Chondrocyte (in vitro differentiated cells): ENCODE data around the gene IL17B. TPM values are rescaled to one million over a fixed set of nuclear protein-coding genes. Genes with fewer than 3 reads are reported as not detected.

Experiments
- DNase-seq: peaks from one replicate; pipeline ENCODE4 v3.0.0; 2021; ENCODE audit warnings: mixed read lengths, low spot score
- H3K27ac Mint-ChIP-seq: one replicate; pipeline ENCODE4 v1.8.0; 2021; ENCODE audit warnings: mild to moderate bottlenecking, moderate library complexity, mixed read lengths; ENCODE audit not compliant: unreplicated experiment
- H3K27me3 Mint-ChIP-seq: 2 replicates; pipeline ENCODE4 v1.8.0; 2021; ENCODE audit warnings: low read depth, mixed read lengths
- H3K36me3 Mint-ChIP-seq: 2 replicates; pipeline ENCODE4 v1.8.0; 2021; ENCODE audit warnings: low read depth, mixed read lengths
- H3K4me1 Mint-ChIP-seq: 2 replicates; pipeline ENCODE4 v1.8.0; 2021; ENCODE audit warnings: low read depth, mild to moderate bottlenecking, mixed read lengths
- H3K4me3 Mint-ChIP-seq: one replicate; pipeline ENCODE4 v1.8.0; 2021; ENCODE audit warnings: mild to moderate bottlenecking, moderate library complexity, mixed read lengths; ENCODE audit not compliant: unreplicated experiment
- H3K9me3 Mint-ChIP-seq: 2 replicates; pipeline ENCODE4 v1.8.0; 2021; ENCODE audit warnings: low read depth, mixed read lengths
- CTCF ChIP-seq: fragments of 200-600 bp; sonication (generic); IDR thresholded peaks from 2 replicates; pipeline ENCODE4 v1.5.0; 2021; ENCODE audit warnings: antibody characterized with exemption, mild to moderate bottlenecking, moderate library complexity
- total RNA-seq: library from RNA; stranded (reverse); gene quantifications from 3 replicates; pipeline ENCODE4 v1.2.1, GENCODE V29; 2021

The IL17B gene
- total RNA-seq, 1 donor from 2014 or later, result 4.6 TPM

GRCh38 chr5:149357370-149358293 lies 21.5 kb downstream of the IL17B start, which contains the start of gene PCYOX1L:
TSS of gene PCYOX1L (plus strand) at chr5:149358046. CDS start at chr5:149358069, 23 bp downstream.
- no peaks in the 10 kb centered on the region for H3K27me3 Mint-ChIP-seq

GRCh38 chr5:149356391-149356790 lies 22.7 kb downstream of the IL17B start:
- TF ChIP-seq CTCF, result no peak
- no peaks in the 10 kb centered on the region for H3K9me3 Mint-ChIP-seq
- H3K4me1 Mint-ChIP-seq, result peaks cover 12% of the 10 kb centered on the region
- no peak overlapping the region for H3K4me3 Mint-ChIP-seq
- H3K27me3 Mint-ChIP-seq, result no peaks in the 10 kb centered on the region
- H3K36me3 Mint-ChIP-seq, result peaks cover 19% of the 10 kb centered on the region
- no peak overlapping the region for H3K27ac Mint-ChIP-seq
- DNase-seq, result no peak

More at GRCh38 chr5:149357370-149358293, 21.5 kb downstream of the IL17B start, which contains the start of gene PCYOX1L:
- peaks cover 11% of the 10 kb centered on the region for H3K36me3 Mint-ChIP-seq
- peak within 1 kb of the TSS; percentile 86 for H3K4me3 Mint-ChIP-seq
- TF ChIP-seq CTCF, result no peak
- H3K9me3 Mint-ChIP-seq, result no peaks in the 10 kb centered on the region
- DNase-seq, result peak; percentile 97
- H3K27ac Mint-ChIP-seq, result peak within 1 kb of the TSS; percentile 74
- H3K4me1 Mint-ChIP-seq, result peaks cover 12% of the 10 kb centered on the region

GRCh38 chr5:149355688-149356087 lies 23.4 kb downstream of the IL17B start:
- Mint-ChIP-seq H3K27me3 (no peaks in the 10 kb centered on the region), H3K4me3 (no peak overlapping the region), H3K4me1 (peaks cover 12% of the 10 kb centered on the region), H3K27ac (peak overlapping the region; percentile 29), H3K9me3 (no peaks in the 10 kb centered on the region), H3K36me3 (peaks cover 23% of the 10 kb centered on the region)
- no peak for DNase-seq
- no peak for TF ChIP-seq CTCF

GRCh38 chr5:149353911-149354310 lies 25.2 kb downstream of the IL17B start:
- DNase-seq, result no peak
- TF ChIP-seq CTCF, result no peak
- H3K27me3 Mint-ChIP-seq, result no peaks in the 10 kb centered on the region
- H3K36me3 Mint-ChIP-seq, result peaks cover 37% of the 10 kb centered on the region
- no peak overlapping the region for H3K4me3 Mint-ChIP-seq
- peaks cover 16% of the 10 kb centered on the region for H3K4me1 Mint-ChIP-seq
- H3K27ac Mint-ChIP-seq, result no peak overlapping the region
- no peaks in the 10 kb centered on the region for H3K9me3 Mint-ChIP-seq

GRCh38 chr5:149352169-149352568 lies 26.9 kb downstream of the IL17B start:
- H3K27ac Mint-ChIP-seq, result no peak overlapping the region
- H3K27me3 Mint-ChIP-seq, result no peaks in the 10 kb centered on the region
- peaks cover 18% of the 10 kb centered on the region for H3K4me1 Mint-ChIP-seq
- peaks cover 41% of the 10 kb centered on the region for H3K36me3 Mint-ChIP-seq
- DNase-seq, result no peak
- H3K9me3 Mint-ChIP-seq, result no peaks in the 10 kb centered on the region
- no peak for TF ChIP-seq CTCF
- no peak overlapping the region for H3K4me3 Mint-ChIP-seq
